Skeletal muscle tissue (tissue), 4 donors: ENCODE data around the gene COL12A1. TPM values are rescaled to one million over a fixed set of nuclear protein-coding genes. Genes with fewer than 3 reads are reported as not detected.

Experiments used
- H3K27ac ChIP-seq: one replicate; pipeline ENCODE4 v1.7.0; 2013; ENCODE audit warnings: mild to moderate bottlenecking, low read depth, low read length, inconsistent platforms
- H3K27me3 ChIP-seq, 3 donors: one replicate each; pipeline ENCODE4 v1.7.0; 2013; ENCODE audit warnings: low read length in 3 of 3; ENCODE audit not compliant: control insufficient read depth in 3 of 3, insufficient read depth in 3 of 3
- H3K36me3 ChIP-seq, 3 donors: one replicate each; pipeline ENCODE4 v1.7.0; 2013; ENCODE audit warnings: low read length in 3 of 3; ENCODE audit not compliant: control insufficient read depth in 3 of 3, insufficient read depth in 3 of 3
- H3K4me1 ChIP-seq, 3 donors: one replicate each; pipeline ENCODE4 v1.7.0; 2013; ENCODE audit warnings: low read length in 3 of 3, mild to moderate bottlenecking in 3 of 3; ENCODE audit not compliant: control insufficient read depth in 3 of 3, insufficient read depth in 3 of 3
- H3K4me3 ChIP-seq, 3 donors: one replicate each; pipeline ENCODE4 v1.7.0; 2013; ENCODE audit warnings: low read length in 3 of 3
- H3K9ac ChIP-seq, 3 donors: one replicate each; pipeline ENCODE4 v1.7.0; 2013; ENCODE audit warnings: low read length in 3 of 3, mild to moderate bottlenecking in 3 of 3, moderate library complexity in 2 of 3, low read depth in 1 of 3
- H3K9me3 ChIP-seq, 3 donors: one replicate each; pipeline ENCODE4 v1.7.0; 2013; ENCODE audit warnings: low read length in 3 of 3; ENCODE audit not compliant: control insufficient read depth in 3 of 3
- total RNA-seq: library from RNA; depleted of rRNA; stranded (reverse); fragments of >200 nt; gene quantifications from one replicate; pipeline ENCODE4 v1.2.3, GENCODE V29; 2014
- donor health status: Osteomylitis.

Gene COL12A1
- 474 TPM for total RNA-seq

- H3K4me3 ChIP-seq: peak within 1 kb of the TSS; percentile 72 to 78 (median 74)
- H3K9ac ChIP-seq: peak within 1 kb of the TSS; percentile 71 to 77 (median 73)
- peak within 1 kb of the TSS; percentile 70 for H3K27ac ChIP-seq
- H3K27me3 ChIP-seq: peaks cover 32 to 61% (median 59%) of the 10 kb centered on the region in 3 donors
- H3K9me3 ChIP-seq: no peaks in the 10 kb centered on the region
- H3K36me3 ChIP-seq: no peaks in the 10 kb centered on the region
- peaks cover 26 to 45% (median 35%) of the 10 kb centered on the region in 3 donors for H3K4me1 ChIP-seq
Measured at GRCh38 chr6:75205776-75206575, at the start of gene COL12A1. COL12A1 (minus strand) TSS chr6:75206053; CDS start chr6:75202792, 3,261 bp downstream.

GRCh38 chr6:75250552-75250951, 44.7 kb upstream of the COL12A1 start:
- Histone ChIP-seq H3K36me3 (peaks cover 0 to 5% (median under 1%) of the 10 kb centered on the region in 3 donors), H3K9me3 (no peaks in the 10 kb centered on the region), H3K4me3 (no peak overlapping the region), H3K27me3 (no peaks in the 10 kb centered on the region), H3K4me1 (no peaks in the 10 kb centered on the region), H3K27ac (no peak overlapping the region), H3K9ac (no peak overlapping the region)

- H3K27ac ChIP-seq: no peak overlapping the region
- no peaks in the 10 kb centered on the region for H3K27me3 ChIP-seq
- peaks cover 0 to 5% (median 0%) of the 10 kb centered on the region in 3 donors for H3K36me3 ChIP-seq
- no peaks in the 10 kb centered on the region for H3K9me3 ChIP-seq
- no peak overlapping the region for H3K9ac ChIP-seq
- peaks cover 0 to 1% (median 0%) of the 10 kb centered on the region in 3 donors for H3K4me1 ChIP-seq
- H3K4me3 ChIP-seq: no peak overlapping the region
Measured at GRCh38 chr6:75249837-75250236, 44.0 kb upstream of the COL12A1 start.

GRCh38 chr6:75246386-75246785, 40.5 kb upstream of the COL12A1 start:
- H3K36me3 ChIP-seq: no peaks in the 10 kb centered on the region
- no peaks in the 10 kb centered on the region for H3K27me3 ChIP-seq
- H3K9me3 ChIP-seq: no peaks in the 10 kb centered on the region
- H3K4me3 ChIP-seq: no peak overlapping the region
- H3K4me1 ChIP-seq: peaks cover 3 to 11% (median 4%) of the 10 kb centered on the region in 3 donors
- H3K27ac ChIP-seq: no peak overlapping the region
- H3K9ac ChIP-seq: no peak overlapping the region

- peaks cover 7 to 9% (median 8%) of the 10 kb centered on the region in 3 donors for H3K36me3 ChIP-seq
- peak overlapping the region; percentile 86 to 95 (median 94) for H3K9ac ChIP-seq
- H3K9me3 ChIP-seq: no peaks in the 10 kb centered on the region
- no peaks in the 10 kb centered on the region for H3K27me3 ChIP-seq
- H3K27ac ChIP-seq: peak overlapping the region; percentile 88
- peaks cover 3 to 11% (median 4%) of the 10 kb centered on the region in 3 donors for H3K4me1 ChIP-seq
- H3K4me3 ChIP-seq: peak overlapping the region; percentile 80 to 99 (median 97)
Measured at GRCh38 chr6:75244063-75244584, 38.3 kb upstream of the COL12A1 start.

- H3K27ac ChIP-seq: peak within 1 kb of the TSS; percentile 88
- peaks cover 3 to 11% (median 4%) of the 10 kb centered on the region in 3 donors for H3K4me1 ChIP-seq
Measured at GRCh38 chr6:75243333-75244062, 37.6 kb upstream of the COL12A1 start, which contains the start of gene COX7A2. COX7A2 (minus strand) TSS chr6:75243801; CDS start chr6:75243734, 67 bp downstream.

GRCh38 chr6:75236630-75237029, 30.8 kb upstream of the COL12A1 start:
- Histone ChIP-seq H3K9me3 (no peaks in the 10 kb centered on the region), H3K4me3 (no peak overlapping the region), H3K36me3 (peaks cover 20 to 33% (median 27%) of the 10 kb centered on the region in 3 donors), H3K27ac (no peak overlapping the region), H3K27me3 (no peaks in the 10 kb centered on the region), H3K9ac (no peak overlapping the region), H3K4me1 (peaks cover 5 to 9% (median 6%) of the 10 kb centered on the region in 3 donors)

More at GRCh38 chr6:75243333-75244062, 37.6 kb upstream of the COL12A1 start, which contains the start of gene COX7A2:
- Histone ChIP-seq H3K36me3 (peaks cover 12 to 15% (median 14%) of the 10 kb centered on the region in 3 donors), H3K9ac (peak within 1 kb of the TSS; percentile 86 to 95 (median 94)), H3K27me3 (no peaks in the 10 kb centered on the region), H3K4me3 (peak within 1 kb of the TSS; percentile 80 to 99 (median 97)), H3K9me3 (no peaks in the 10 kb centered on the region)

GRCh38 chr6:75235271-75235670, 29.4 kb upstream of the COL12A1 start:
- H3K27ac ChIP-seq: no peak overlapping the region
- no peak overlapping the region for H3K9ac ChIP-seq

GRCh38 chr6:75234126-75234865, 28.4 kb upstream of the COL12A1 start:
- Histone ChIP-seq H3K4me3 (no peak overlapping the region), H3K27ac (no peak overlapping the region), H3K27me3 (no peaks in the 10 kb centered on the region), H3K4me1 (peaks cover 5 to 7% (median 6%) of the 10 kb centered on the region in 3 donors), H3K9ac (no peak overlapping the region), H3K9me3 (no peaks in the 10 kb centered on the region), H3K36me3 (peaks cover 15 to 24% (median 21%) of the 10 kb centered on the region in 3 donors)

More at GRCh38 chr6:75235271-75235670, 29.4 kb upstream of the COL12A1 start:
- Histone ChIP-seq H3K27me3 (no peaks in the 10 kb centered on the region), H3K36me3 (peaks cover 18 to 33% (median 27%) of the 10 kb centered on the region in 3 donors), H3K4me1 (peaks cover 5 to 7% (median 6%) of the 10 kb centered on the region in 3 donors), H3K4me3 (no peak overlapping the region), H3K9me3 (no peaks in the 10 kb centered on the region)
